Mammary epithelial cell (primary cell): ENCODE data around the gene ASCC2.

Experiments used
- CTCF ChIP-seq, 2 donors: IDR thresholded peaks in 1 of 2; conservative IDR thresholded peaks in 1 of 2; 2 replicates each; pipeline ENCODE4 v1.5.1; 2011 to 2012; ENCODE audit warnings: inconsistent platforms in 2 of 2, low read length in 2 of 2, mild to moderate bottlenecking in 2 of 2, control low read depth in 1 of 2, low read depth in 1 of 2; ENCODE audit not compliant: insufficient read depth in 1 of 2; ENCODE audit errors: extremely low read depth in 1 of 2
- EZH2 ChIP-seq: IDR thresholded peaks from 2 replicates; pipeline ENCODE4 v1.6.1; 2012; ENCODE audit warnings: low read length, inconsistent platforms, borderline replicate concordance

GRCh38 chr22:29757096-29757495 lies 81.0 kb downstream of the ASCC2 start:
- TF ChIP-seq CTCF (conservative IDR thresholded peaks at IDR 0.05 in 1 of 2, IDR thresholded peaks at IDR 0.05 in 1 of 2; ENCODE audit: extremely low read depth in 1 of 2, insufficient read depth in 1 of 2, low read depth in 1 of 2, low read length in 2 of 2) (no peak), EZH2 (no peak)
